ENCODE data around the gene TPRA1. TPM values are rescaled to one million over a fixed set of nuclear protein-coding genes. Genes with fewer than 3 reads are reported as not detected.
A peak's percentile ranks its signal among the peaks of the same experiment; 100 is the strongest.

The TPRA1 gene
- total and polyA plus RNA-seq, 7 donors: 20.7 to 26.7 (median 24.2) TPM

- DNase-seq: no peak
- Histone ChIP-seq H3K27me3 (ENCODE audit: insufficient read depth in 3 of 3, low read length in 2 of 3) (peaks cover 0 to 2% (median 2%) of the 10 kb centered on the region in 3 donors), H3K9me3 (no peaks in the 10 kb centered on the region), H3K36me3 (ENCODE audit: insufficient read depth in 1 of 2, low read depth in 1 of 2) (no peaks in the 10 kb centered on the region), H3K27ac (no peak overlapping the region), H3K4me3 (peak overlapping the region; percentile 69), H3K4me1 (peaks cover 5% of the 10 kb centered on the region)
- WGBS, 3 donors: 15 to 21% (median 19%) methylated on average over 56 to 65 of the region's 65 CpGs
- no peak for TF ChIP-seq CTCF (IDR thresholded peaks at IDR 0.05)
- peak; percentile 17 to 36 (median 29) for ATAC-seq
- intact Hi-C loops (cut with DNase I): no loop called here
These were observed 39.2 kb upstream of the TPRA1 start for GRCh38 chr3:127629467-127630403.

- WGBS, 3 donors: 4 to 7% (median 4%) methylated on average over 43 to 105 of the region's 105 CpGs
- no peak for TF ChIP-seq CTCF (IDR thresholded peaks at IDR 0.05)
- Histone ChIP-seq H3K27me3 (ENCODE audit: insufficient read depth in 3 of 3, low read length in 2 of 3) (peaks cover 0 to 2% (median 2%) of the 10 kb centered on the region in 3 donors), H3K9me3 (no peaks in the 10 kb centered on the region), H3K27ac (no peak within 1 kb of the TSS), H3K4me3 (peak within 1 kb of the TSS; percentile 69), H3K36me3 (ENCODE audit: insufficient read depth in 1 of 2, low read depth in 1 of 2) (no peaks in the 10 kb centered on the region), H3K4me1 (peaks cover 5% of the 10 kb centered on the region)
- ATAC-seq (peak; percentile 73 to 94 (median 89)), DNase-seq (peak; percentile 63 to 74)
- intact Hi-C loops (cut with DNase I): no loop called here
These were observed 38.4 kb upstream of the TPRA1 start, which contains the start of gene PODXL2 for GRCh38 chr3:127628788-127629466. Gene PODXL2 (plus strand): TSS chr3:127629185. CDS start chr3:127629220, 35 bp downstream.

GRCh38 chr3:127628426-127628787 is 37.9 kb upstream of the TPRA1 start:
- intact Hi-C loops (cut with DNase I): no loop called here
- no peak for TF ChIP-seq CTCF (IDR thresholded peaks at IDR 0.05)

GRCh38 chr3:127625821-127626220 is 35.3 kb upstream of the TPRA1 start:
- DNase-seq (no peak), ATAC-seq (no peak)
- Histone ChIP-seq H3K4me3 (no peak overlapping the region), H3K36me3 (ENCODE audit: insufficient read depth in 1 of 2, low read depth in 1 of 2) (peaks cover 0 to 11% of the 10 kb centered on the region in 2 donors), H3K9me3 (no peaks in the 10 kb centered on the region), H3K4me1 (peaks cover 5% of the 10 kb centered on the region), H3K27ac (no peak overlapping the region), H3K27me3 (ENCODE audit: insufficient read depth in 3 of 3, low read length in 2 of 3) (peaks cover 0 to 2% (median 0%) of the 10 kb centered on the region in 3 donors)
- no peak for TF ChIP-seq CTCF (IDR thresholded peaks at IDR 0.05)
- WGBS, 3 donors: 49 to 65% (median 53%) methylated on average over 2 of the region's 2 CpGs
- intact Hi-C loops (cut with DNase I): no loop called here

More at GRCh38 chr3:127628426-127628787, 37.9 kb upstream of the TPRA1 start:
- Histone ChIP-seq H3K27ac (no peak overlapping the region), H3K4me1 (peaks cover 5% of the 10 kb centered on the region), H3K4me3 (no peak overlapping the region), H3K36me3 (ENCODE audit: insufficient read depth in 1 of 2, low read depth in 1 of 2) (no peaks in the 10 kb centered on the region), H3K9me3 (no peaks in the 10 kb centered on the region), H3K27me3 (ENCODE audit: insufficient read depth in 3 of 3, low read length in 2 of 3) (peaks cover 0 to 2% (median 0%) of the 10 kb centered on the region in 3 donors)
- 56 to 63% (median 60%) methylated on average over 4 of the region's 4 CpGs for whole genome bisulfite sequencing, 3 donors
- ATAC-seq (no peak), DNase-seq (no peak)

Data from psoas muscle (tissue), 8 donors.